ENCODE measurements around the gene PRR20C.
"Not testable (repeated sequence)": the region's sequence is repeated elsewhere in the genome, so short reads cannot be mapped to it uniquely, and the experiment has no call there.

The PRR20C gene

DNA sequence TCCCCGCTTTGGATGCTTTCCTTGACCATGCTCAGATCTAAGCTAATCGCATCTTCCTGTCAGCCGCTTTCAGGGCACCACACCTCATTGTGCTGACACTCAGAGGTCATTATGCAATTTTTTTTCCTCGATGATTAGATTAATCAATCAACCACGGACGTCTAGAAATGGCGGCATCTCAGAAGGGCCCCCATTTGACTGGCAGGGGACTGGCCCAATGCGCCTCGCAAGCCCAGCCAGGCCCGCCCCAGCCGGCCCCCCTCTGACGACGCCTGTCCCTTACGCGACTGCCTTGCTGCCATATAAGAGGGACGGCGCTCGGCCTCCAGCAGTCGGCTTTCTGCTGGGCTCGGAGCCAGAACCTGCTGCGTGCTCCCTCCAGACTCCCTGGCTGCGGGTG lies 13.0 kb downstream of the PRR20C start, which contains the start of gene PRR20E:
Gene PRR20E (plus strand): TSS at position 301 of the 400 bp plus-strand sequence. CDS start 387 bp downstream, outside the sequence.
- H3K4me3 ChIP-seq; DNase-seq (ENCODE audit: low spot score); H3K27ac ChIP-seq: not testable (repeated sequence)

GRCh38 chr13:57191667-57192066 lies 37.8 kb downstream of the PRR20C start:
- no peak for TF ChIP-seq CTCF (IDR thresholded peaks at IDR 0.05)
- no peak overlapping the region for H3K27ac ChIP-seq
- DNase-seq (ENCODE audit: low spot score), result no peak
- no peak overlapping the region for H3K4me3 ChIP-seq

Measured in coronary artery (tissue), 2 donors.